Endothelial cell of umbilical vein (primary cell): ENCODE measurements around the gene LRCH1. TPM values are rescaled to one million over a fixed set of nuclear protein-coding genes. Genes with fewer than 3 reads are reported as not detected.

Source experiments
- BruUV-seq: library from RNA; stranded (reverse); fragments of 400-500 nt; replicated peaks from 2 replicates; lab custom pipeline; 2021; lab: Mats Ljungman, UMichigan
- CTCF ChIA-PET: fragments of 300-600, 350-600 bp; sonication (Branson Sonifier 250); formaldehyde crosslinking; loops from one replicate; lab custom pipeline; 2021; ENCODE audit warnings: antibody characterized with exemption, inconsistent platforms; lab: Charles Lee
- POLR2A ChIA-PET: fragments of 300-600, 350-600 bp; sonication (Branson Sonifier 250); formaldehyde crosslinking; loops from one replicate; lab custom pipeline; 2021; ENCODE audit warnings: antibody characterized with exemption, inconsistent platforms; lab: Charles Lee
- DNase-seq: peaks from one replicate; pipeline ENCODE4 v3.0.0-alpha.2; 2011; ENCODE audit warnings: low read depth, low spot score
- FAIRE-seq: peaks from 2 replicates; lab custom pipeline; 2011; peaks lifted over from hg19 to GRCh38; lab: Jason Lieb, UNC
- H2AFZ ChIP-seq: 2 replicates; pipeline ENCODE4 v1.6.0; 2012; ENCODE audit warnings: low read depth, low read length, control low read depth, inconsistent platforms
- H3K27ac ChIP-seq: 2 replicates; pipeline ENCODE4 v1.5.1; 2011; ENCODE audit warnings: low read depth, mild to moderate bottlenecking, control low read depth, low read length, moderate library complexity; ENCODE audit not compliant: insufficient read depth
- H3K27me3 ChIP-seq, 2 experiments: 2 replicates each; pipeline versions ENCODE4 v1.6.0 to v1.6.1; 2011; ENCODE audit warnings: low read length in 2 of 2, mixed read lengths in 1 of 2; ENCODE audit not compliant: control insufficient read depth in 2 of 2, insufficient read depth in 2 of 2
- H3K36me3 ChIP-seq, 2 experiments: 2 replicates in 1 of 2; 3 replicates in 1 of 2; pipeline ENCODE4 v1.5.1; 2011; ENCODE audit warnings: low read length in 2 of 2, mild to moderate bottlenecking in 1 of 2, moderate library complexity in 1 of 2; ENCODE audit not compliant: control insufficient read depth in 2 of 2, insufficient read depth in 2 of 2; ENCODE audit errors: extremely low read depth in 1 of 2
- H3K4me1 ChIP-seq: 3 replicates; pipeline ENCODE4 v1.5.1; 2011; ENCODE audit warnings: mild to moderate bottlenecking, low read length; ENCODE audit not compliant: control insufficient read depth, insufficient read depth; ENCODE audit errors: extremely low read depth
- H3K4me2 ChIP-seq: 2 replicates; pipeline ENCODE4 v1.6.1; 2011; ENCODE audit warnings: low read length, control low read depth, mixed read lengths; ENCODE audit not compliant: insufficient read depth
- H3K4me3 ChIP-seq, 3 experiments: fragments of 200-600 bp in 1 of 3; sonication (generic), shearing (Covaris generic) in 1 of 3; replicated peaks in 1 of 3; 2 replicates each; pipeline ENCODE4 v1.5.1; 2011 to 2016; ENCODE audit warnings: control low read depth in 3 of 3, low read length in 3 of 3, mild to moderate bottlenecking in 2 of 3, inconsistent platforms in 1 of 3, low read depth in 1 of 3, moderate library complexity in 1 of 3; ENCODE audit not compliant: insufficient read depth in 1 of 3
- H3K79me2 ChIP-seq: 2 replicates; pipeline ENCODE4 v1.6.0; 2012; ENCODE audit warnings: low read length, inconsistent platforms; ENCODE audit not compliant: control insufficient read depth, insufficient read depth
- H3K9ac ChIP-seq: replicated peaks from 2 replicates; pipeline ENCODE3; 2011; ENCODE audit warnings: low read length, control low read depth; ENCODE audit not compliant: insufficient read depth; ENCODE audit errors: extremely low read depth
- H3K9me1 ChIP-seq: replicated peaks from 3 replicates; pipeline ENCODE4 v1.6.0; 2011; ENCODE audit warnings: mild to moderate bottlenecking, low read length; ENCODE audit not compliant: control insufficient read depth, insufficient read depth; ENCODE audit errors: extremely low read depth
- H3K9me3 ChIP-seq: replicated peaks from 2 replicates; pipeline ENCODE4 v1.5.1; 2012; ENCODE audit warnings: low read length, inconsistent platforms; ENCODE audit not compliant: control insufficient read depth, insufficient read depth
- H4K20me1 ChIP-seq: replicated peaks from 2 replicates; pipeline ENCODE3; 2011; ENCODE audit warnings: mild to moderate bottlenecking, low read length; ENCODE audit not compliant: control insufficient read depth, insufficient read depth; ENCODE audit errors: extremely low read depth
- JUN ChIP-seq: IDR thresholded peaks from 2 replicates; pipeline ENCODE4 v1.6.1; 2011; ENCODE audit warnings: borderline replicate concordance, low read depth; ENCODE audit not compliant: insufficient read length, insufficient read depth
- POLR2A ChIP-seq: IDR thresholded peaks from 2 replicates; pipeline ENCODE4 v1.6.1; 2012; ENCODE audit warnings: low read depth, mild to moderate bottlenecking, control low read depth, low read length
- dilution Hi-C: fragments of 300-500 bp; cut with MboI; formaldehyde crosslinking; loops from one replicate; pipeline ENCODE4 v1.15.0; 2019; ENCODE audit warnings: low sequenced_read_pairs; ENCODE audit not compliant: extremely low pct_ligation_motif_present
- intact Hi-C: fragments of 100-400 bp; cut with micrococcal nuclease; formaldehyde crosslinking; loops from one replicate; pipeline ENCODE4 v1.10.0; 2022
- polyA plus RNA-seq, 4 experiments: library from polyadenylated mRNA; depleted of rRNA in 3 of 4; stranded (reverse) in 3 of 4; unstranded in 1 of 4; fragments of >200 nt; gene quantifications; 2 replicates each; pipeline versions ENCODE4 v1.2.1 to v1.2.3, GENCODE V29; 2011 to 2012; ENCODE audit warnings: missing spikeins in 1 of 4
- total RNA-seq: library from RNA; stranded (reverse); gene quantifications from 2 replicates; pipeline ENCODE4 v1.2.3, GENCODE V29; 2021

The LRCH1 gene
- total and polyA plus RNA-seq, 2 donors (not counting 3 experiments of a cell fraction or from before 2014, with no cell fraction given), result 5.4 to 16.5 TPM

DNA sequence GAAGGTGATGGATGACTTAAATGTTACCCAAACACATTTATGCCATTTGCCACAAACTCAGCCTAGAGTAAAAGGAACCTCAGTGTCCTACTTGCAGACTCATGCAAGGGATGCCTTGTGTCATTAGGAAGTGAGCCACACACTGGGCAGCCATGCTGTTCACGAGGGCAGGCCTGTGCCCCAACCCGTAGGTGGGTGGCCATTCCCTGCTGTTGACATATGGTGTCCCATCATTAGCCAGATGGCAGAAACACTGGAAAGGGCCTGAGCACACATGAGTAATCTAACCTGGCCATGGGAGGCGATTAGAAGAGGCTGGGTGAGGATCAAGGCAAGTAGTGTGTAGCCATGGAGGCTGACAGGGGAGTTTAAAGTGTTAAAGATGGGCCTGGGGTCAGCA lies 9.7 kb upstream of the LRCH1 start:
- peaks cover 15 to 43% of the 10 kb centered on the region in 2 experiments for H3K27me3 ChIP-seq
- no peak overlapping the region for H3K4me2 ChIP-seq
- H3K79me2 ChIP-seq, result no peaks in the 10 kb centered on the region
- intact Hi-C loops, result no loop called here
- DNase-seq, result no peak
- no peak overlapping the region for H3K4me3 ChIP-seq
- no peaks in the 10 kb centered on the region for H3K36me3 ChIP-seq
- FAIRE-seq, result no peak
- no TSS peak for BruUV-seq
- CTCF ChIA-PET, result interaction anchor here (1.3 kb wide), 1 partner anchor 177 kb away, joined by 3 read pairs; no protein-coding TSS in a partner anchor
- no peaks in the 10 kb centered on the region for H3K9me3 ChIP-seq
- no peaks in the 10 kb centered on the region for H3K9me1 ChIP-seq
- H3K4me1 ChIP-seq, result no peaks in the 10 kb centered on the region
- H4K20me1 ChIP-seq, result no peaks in the 10 kb centered on the region
- TF ChIP-seq POLR2A, result no peak
- H2AFZ ChIP-seq, result no peak overlapping the region
- dilution Hi-C loops, result no loop called here
- H3K27ac ChIP-seq, result no peak overlapping the region
- POLR2A ChIA-PET, result no interaction called here
- H3K9ac ChIP-seq, result no peak overlapping the region

DNA sequence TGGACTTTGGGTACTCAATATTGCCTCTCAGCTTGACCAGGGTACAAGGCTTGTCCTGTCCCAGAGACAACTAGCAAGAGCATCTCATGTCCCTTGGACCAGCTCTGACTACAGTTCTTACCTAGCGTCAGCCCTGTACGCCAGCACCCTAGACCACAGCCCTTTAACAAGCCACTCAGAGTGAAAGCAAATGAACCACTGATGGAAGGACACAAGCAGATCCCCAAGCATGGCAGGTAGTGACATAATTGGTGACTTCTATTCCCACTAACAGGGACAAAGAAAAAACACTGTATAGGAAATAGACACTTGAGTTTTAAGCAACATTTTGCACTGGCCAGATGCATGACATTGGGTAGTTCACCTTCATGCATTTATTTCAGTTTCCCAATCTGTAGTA lies 8.8 kb upstream of the LRCH1 start:
- H3K9me1 ChIP-seq, result no peaks in the 10 kb centered on the region
- intact Hi-C loops, result no loop called here
- DNase-seq, result no peak
- CTCF ChIA-PET, result interaction anchor here (1.3 kb wide), 1 partner anchor 177 kb away, joined by 3 read pairs; no protein-coding TSS in a partner anchor
- H3K4me1 ChIP-seq, result no peaks in the 10 kb centered on the region
- BruUV-seq, result no TSS peak
- dilution Hi-C loops, result no loop called here
- no peak overlapping the region for H2AFZ ChIP-seq
- TF ChIP-seq JUN, result no peak
- H3K27ac ChIP-seq, result no peak overlapping the region
- H3K9me3 ChIP-seq, result no peaks in the 10 kb centered on the region
- H3K9ac ChIP-seq, result no peak overlapping the region
- no peaks in the 10 kb centered on the region for H3K79me2 ChIP-seq
- H3K36me3 ChIP-seq, result no peaks in the 10 kb centered on the region
- H3K27me3 ChIP-seq, result peaks cover 15 to 43% of the 10 kb centered on the region in 2 experiments
- H3K4me2 ChIP-seq, result no peak overlapping the region
- POLR2A ChIA-PET, result no interaction called here
- no peaks in the 10 kb centered on the region for H4K20me1 ChIP-seq
- no peak for FAIRE-seq
- no peak overlapping the region for H3K4me3 ChIP-seq
